GM18519 (cell line): ENCODE results near the gene WRAP73.

Experiments
- ATAC-seq: cut with Tn5 transposase; IDR thresholded peaks from one replicate; pipeline ENCODE4 v1.9.1; 2021; ENCODE audit warnings: mild to moderate bottlenecking, moderate library complexity; ENCODE audit not compliant: unreplicated experiment, low FRiP score

WRAP73 gene

DNA sequence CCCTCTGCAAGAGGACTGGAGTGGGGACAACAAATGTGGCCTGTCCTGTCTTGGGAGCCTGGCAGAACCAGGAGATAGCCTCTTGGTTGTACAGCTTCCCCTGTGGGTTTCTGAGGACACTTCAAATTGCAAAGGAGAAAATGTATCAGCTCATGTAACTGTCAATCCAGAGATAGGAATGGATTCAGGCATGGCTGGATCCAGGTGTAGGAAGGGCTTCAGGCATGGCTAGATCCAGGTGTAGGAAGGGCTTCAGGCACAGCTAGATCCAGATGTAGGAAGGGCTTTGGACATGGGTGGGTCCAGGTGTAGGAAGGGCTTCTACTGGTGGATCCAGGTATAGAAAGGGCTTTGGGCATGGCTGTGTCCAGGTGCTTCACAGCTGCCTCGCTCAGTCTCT lies 33.3 kb upstream of the WRAP73 start:
- ATAC-seq = no peak

DNA sequence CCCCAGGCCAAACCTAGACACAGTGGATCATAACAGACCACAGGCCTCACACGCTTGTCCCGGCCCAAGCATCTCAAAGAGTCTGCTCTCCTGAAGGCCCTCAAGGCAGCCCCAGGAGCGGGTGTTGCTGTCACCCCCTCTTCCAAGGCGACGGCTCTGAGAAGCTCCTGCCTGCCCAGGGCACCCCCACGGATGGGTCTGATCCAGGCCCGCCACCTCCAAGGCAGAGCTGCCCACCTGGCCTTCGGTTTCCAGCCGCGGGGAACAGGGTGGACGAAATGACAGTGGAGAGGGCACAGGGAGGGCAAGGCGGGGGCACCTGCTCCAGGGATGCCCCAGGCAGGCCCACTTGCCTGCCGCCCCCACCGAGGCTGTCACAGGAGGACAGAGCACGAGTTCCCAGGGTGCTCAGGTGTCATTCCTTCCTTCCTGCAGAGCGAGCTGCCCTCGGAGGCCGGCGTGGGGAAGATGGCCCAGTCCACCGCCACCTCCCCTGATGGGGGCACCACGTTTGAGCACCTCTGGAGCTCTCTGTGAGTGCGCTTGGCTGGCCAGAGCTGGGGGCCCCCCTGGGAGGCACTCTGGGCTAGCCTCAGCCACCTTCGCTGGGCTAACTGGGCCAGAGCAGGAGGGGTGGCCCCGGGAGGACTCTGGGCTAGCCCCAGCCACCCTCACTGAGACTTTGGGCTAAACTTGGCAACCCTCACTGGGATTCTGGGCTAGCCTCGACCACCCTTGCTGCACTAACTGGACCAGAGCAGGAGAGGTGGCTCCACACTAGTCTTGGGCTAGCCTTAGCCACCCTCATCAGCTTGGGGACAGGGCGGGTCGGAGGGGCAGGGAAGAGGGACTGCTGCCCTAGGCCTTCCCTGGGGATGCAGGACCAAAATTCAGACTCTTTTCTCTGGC lies 32.2 kb upstream of the WRAP73 start:
- no peak for ATAC-seq

DNA sequence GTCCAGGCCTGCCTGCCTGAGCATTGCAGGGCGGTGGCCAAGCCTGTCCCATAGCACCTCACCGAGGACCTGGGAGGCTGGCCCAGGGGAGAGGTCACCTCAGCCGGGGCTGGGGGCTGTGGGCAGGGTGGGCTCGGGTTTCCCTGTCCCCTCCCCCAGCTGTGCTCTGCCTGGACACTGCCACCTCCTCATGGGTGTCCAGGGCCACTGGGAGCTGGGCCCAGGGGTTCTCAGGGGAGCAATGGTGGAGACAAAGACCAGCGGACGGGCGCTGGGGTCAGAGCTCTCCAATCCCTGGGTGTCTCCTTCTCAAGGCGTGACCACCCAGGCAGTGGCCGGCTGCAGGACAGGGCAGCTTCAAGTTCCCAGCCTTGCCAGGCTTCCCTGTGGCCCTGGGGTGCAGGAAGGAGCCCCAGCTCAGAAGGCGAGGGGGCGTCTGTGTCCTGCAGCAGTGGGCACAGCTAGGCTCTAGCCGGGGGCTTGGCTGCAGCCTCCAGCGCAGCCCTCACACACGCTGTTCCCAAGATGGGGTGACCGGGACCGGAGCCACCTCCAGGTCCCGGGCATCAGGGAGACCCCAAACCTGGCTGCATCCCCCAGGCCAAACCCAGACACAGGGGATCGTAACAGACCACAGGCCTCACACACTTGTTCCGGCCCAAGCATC lies 31.5 kb upstream of the WRAP73 start:
- ATAC-seq = no peak

DNA sequence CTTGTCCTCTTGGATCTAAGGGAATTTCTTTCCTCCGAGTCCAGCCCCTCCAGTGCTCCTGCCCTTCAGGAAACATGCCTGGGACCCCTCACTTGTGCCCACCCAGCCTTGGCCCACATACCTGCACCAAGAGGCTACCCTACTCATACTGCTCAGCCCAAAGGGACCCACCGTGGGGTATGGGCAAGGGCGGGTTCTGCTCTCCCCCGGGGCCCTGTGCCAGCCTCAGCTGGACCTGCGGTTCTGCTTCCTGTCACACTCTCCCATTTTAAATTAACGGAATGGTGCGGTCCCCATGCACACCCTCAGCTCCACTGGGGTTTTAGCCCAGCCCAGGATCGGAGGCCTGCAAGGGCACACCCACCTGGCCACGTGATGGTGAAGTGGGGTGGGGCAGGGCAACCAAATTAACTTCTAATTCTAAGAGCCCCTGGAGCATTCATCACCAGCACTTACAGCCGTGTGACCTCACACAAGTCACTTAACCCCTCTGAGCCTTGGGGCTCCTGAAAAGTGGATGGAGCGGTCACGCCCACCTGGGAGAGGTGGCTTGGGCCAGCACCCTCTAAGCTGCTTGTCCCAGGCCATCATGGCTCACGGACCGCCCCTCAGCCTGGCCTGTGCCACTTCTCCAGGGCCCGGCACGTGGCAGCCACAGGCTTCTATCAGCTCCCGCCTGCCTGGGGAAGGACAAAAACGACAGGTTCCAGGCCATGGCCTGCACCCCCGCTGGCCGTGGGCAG lies 30.8 kb upstream of the WRAP73 start:
- no peak for ATAC-seq

DNA sequence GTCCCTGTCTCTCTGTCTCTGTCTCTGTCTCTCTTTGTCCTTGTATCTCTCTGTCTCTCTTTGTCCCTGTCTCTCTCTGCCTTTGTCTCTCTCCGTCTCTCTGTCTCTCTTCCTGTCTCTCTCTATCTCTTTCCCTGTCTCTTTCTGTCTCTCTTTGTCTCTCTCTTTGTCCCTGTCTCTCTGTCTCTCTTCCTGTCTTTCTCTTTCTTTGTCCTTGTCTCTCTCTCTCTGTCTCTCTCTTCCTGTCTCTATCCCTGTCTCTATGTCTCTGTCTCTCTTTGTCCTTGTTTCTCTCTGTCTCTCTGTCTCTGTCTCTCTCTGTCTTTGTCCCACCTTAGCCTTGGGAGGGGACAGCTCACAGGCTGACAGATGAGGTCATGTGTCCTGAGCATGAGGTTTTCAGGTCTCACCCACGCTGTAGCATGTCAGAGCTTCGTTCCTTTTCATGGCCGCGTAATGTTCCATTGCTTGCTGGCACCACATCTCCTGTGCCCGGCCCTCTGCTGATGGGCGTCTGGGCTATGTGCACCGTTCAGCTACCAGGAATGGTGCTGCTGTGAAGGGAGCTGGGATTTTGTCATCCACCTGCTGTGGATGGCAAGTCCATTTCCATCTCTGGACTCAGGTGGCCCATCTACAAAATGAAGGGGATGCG lies 30.0 kb upstream of the WRAP73 start:
- ATAC-seq = no peak

DNA sequence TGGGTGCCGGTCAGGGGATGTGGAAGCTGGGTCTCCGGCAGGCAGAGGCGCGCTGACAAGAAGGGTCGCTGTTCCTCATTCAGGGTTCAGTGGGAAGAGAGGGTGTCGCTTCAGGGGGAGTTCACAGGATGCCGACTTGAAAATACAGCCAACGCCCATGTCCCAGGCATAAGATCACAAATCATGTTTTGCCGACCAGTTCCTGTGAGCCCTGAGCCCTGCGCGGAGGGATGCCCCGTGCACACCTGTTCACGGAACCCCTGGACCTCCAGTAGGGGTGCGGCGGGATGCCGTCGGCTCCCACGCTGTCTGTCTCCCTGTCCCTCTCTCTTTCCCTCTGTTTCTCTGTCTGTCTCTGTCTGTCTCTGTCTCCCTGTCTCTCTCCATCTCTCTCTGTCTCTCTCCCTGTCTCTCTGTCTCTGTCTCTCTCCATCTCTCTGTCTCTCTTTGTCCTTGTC lies 29.2 kb upstream of the WRAP73 start:
- ATAC-seq = no peak

DNA sequence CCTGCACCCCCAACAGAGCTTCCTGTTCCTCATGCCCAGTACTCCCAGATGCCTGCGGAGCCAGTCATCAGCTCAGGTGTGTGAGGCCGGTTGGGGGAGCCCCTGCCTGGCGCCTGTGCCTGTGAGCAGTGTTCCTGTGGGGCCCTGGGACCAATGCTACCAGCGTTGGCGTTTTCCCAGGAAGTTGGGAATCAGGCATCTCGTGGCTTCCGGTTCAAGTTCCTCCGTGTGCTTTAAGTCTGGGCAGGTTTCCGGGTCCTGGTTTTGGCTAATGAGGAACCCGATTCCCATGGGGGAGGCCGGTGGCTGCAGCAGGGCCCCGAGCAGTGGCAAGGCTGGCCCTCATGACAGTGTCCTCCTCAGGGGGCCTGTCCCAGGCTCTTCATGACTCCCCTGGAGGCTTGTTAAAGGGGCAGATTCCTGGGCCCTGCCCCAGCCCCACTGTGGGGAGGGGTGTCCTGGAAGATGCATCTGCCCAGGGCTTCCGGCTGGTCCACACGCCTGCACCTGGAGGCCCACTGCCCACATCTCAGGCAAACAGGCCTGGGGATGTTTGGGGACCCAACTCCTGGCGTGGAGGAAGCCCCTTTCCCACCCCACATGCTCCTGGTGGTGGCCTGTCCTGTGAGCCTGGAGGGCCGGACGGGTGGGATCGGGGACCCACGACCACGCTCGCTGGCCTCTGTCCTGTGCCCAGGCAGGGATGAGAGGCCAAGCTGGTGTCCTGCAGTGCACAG lies 28.6 kb upstream of the WRAP73 start:
- no peak for ATAC-seq

DNA sequence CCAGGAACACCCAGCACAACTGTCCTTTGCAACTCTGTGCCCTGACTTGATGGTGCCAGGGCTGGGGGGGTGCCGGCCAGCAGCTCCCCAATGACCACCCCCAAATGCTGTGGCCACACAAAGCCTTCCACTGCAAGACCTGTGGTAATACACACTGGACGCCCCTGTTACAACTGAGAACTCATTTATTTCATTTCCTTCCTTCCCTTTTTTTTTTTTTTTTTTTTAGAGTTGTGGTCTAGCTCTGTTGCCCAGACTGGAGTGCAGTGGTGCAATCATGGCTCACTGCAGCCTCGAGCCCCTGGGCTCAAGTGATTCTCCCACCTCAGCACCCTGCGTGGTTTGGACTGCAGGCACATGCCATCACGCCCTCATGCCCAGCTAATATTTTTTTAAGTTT lies 27.6 kb upstream of the WRAP73 start:
- no peak for ATAC-seq

DNA sequence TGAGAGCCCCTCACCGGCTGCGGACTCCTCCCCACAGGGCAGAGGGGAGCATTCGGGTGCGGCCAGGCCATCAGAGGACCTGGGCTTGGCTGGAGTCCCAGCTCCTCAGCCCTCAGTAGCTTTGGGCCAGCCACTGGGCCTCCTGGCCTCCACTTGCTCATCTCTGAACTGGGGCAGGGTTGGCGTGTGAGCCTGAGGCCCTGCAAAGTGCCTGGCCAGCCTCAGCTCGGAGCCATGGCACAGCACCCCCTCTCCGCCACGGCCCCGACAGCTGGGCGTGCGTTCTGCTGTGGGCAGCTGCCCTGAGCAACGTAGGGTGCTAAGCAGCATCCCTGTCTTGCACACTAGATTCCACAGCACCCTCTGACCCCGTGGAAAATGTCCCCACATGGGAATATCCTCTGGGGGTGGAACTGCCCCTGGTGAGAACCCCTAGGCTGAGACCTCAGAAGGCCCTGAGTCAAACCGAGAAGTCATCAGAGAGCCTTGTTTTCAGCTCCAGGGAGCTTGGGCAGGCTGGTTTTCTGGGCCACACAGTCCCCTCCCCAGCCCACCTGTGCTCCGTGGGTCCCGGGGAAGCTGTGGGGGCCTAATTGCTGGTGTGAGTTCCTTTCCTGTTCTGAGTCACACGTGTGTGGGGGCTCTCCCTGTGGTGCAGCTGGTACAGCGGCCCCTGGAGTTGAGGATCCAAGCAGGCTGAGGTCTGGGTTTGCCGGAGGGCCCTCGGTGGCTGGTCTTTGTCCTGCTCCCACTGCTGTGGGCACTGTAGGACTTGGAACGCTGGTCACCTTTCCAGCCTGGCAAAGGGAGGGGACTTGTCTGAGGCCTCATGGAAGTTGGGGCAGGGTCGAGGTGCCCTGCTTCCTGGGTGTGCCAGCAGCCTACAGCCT lies 26.9 kb upstream of the WRAP73 start:
- ATAC-seq = peak; percentile 43

DNA sequence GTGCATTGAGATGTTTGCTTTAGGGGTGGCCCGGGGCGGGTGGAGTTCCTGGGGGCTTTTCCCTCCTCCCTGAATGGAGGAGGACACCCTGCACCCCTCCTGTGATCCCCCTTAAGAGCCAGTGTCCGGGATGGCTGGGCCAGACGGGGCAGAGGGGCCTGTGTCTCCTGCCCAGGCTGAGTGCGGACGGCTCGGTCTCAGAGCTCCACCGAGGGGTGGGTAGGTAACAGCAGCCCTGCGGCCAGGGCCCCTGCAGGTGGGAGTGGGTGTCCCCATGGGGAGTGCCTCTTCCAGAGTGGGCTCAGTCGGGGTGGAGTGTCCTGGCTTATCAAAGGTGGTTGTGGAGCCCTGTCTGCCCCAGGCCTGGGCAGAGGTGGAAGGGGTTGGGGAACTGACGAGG lies 25.5 kb upstream of the WRAP73 start:
- ATAC-seq = no peak

DNA sequence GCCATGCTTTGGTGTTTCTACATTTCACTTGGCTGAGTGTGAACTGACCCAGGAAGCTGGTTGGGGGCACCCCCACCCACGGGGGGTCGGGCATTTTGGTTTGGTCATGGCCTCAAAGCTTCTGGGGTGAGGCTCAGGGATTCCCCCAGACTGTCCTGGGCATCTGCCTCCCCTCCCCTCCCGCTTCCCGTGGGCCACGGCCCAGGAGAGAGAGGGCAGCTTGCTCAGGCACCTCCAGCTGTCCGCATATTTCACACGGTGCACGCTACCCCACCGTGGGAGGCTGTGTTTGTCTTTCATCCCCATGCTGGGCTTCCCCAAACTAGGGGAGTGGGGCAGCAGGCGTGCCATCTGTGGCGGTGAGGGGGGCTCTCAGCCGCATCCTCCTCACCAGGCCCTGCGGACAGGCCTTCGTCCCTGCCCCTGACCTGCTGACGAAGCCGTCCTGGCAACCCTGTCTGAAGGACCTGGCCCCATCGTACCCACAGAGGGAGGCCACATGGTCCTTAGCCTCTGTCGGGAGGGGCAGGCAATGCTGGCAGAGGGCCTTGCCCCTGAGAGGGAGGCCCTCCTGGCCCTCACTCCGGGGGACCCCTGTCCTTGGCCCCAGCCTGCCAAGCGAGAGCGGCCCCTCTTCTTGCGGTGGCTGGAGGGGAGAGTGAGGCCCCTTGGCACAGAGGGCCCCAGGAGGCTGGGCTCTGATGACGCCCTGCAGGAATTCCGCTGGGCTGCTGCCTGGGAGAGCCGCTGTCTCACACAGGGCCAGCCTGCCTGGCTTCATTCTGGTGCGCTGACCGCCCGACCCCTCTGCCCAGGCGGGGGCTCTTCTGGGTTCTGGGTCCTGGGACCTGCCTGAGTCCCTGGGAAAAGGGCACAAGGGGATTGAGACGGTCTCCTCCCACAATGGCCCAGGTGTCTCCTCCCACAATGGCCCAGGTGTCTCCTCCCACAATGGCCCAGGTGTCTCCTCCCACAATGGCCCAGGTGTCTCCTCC lies 24.5 kb upstream of the WRAP73 start:
- no peak for ATAC-seq

DNA sequence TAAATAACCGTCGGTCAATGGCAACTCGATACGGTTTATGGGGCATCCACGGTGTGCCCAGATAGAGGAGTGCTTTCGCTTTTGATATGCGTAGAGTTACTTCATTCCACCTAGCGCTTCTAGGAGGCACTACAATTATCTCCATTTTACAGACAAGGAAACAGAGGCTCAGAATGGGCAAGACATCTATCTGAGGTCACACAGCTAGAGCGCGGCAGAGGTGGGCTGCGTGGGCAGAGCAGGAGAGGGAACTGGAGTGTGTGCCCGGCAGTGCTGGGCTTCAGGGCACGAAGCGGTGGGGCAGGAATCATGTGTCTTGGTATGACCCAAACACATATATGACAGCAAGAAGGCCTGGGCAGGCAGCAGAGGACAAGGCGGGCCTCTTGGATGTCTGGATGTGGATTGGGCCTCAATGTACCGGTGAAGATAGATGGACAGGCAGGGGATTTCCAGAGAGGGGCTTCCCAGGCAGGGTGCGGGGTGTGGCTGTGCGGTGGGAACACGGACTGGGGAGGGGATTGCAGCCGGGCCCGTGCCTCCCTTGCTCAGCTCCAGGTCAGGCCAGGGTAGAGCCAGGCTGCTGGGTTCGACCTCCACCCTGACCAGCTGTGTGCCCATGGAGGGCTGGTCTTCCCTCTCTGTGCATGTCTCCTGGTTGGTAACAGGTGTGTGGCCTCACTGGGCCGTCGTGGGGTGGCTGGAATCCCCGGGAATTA lies 23.6 kb upstream of the WRAP73 start:
- no peak for ATAC-seq

DNA sequence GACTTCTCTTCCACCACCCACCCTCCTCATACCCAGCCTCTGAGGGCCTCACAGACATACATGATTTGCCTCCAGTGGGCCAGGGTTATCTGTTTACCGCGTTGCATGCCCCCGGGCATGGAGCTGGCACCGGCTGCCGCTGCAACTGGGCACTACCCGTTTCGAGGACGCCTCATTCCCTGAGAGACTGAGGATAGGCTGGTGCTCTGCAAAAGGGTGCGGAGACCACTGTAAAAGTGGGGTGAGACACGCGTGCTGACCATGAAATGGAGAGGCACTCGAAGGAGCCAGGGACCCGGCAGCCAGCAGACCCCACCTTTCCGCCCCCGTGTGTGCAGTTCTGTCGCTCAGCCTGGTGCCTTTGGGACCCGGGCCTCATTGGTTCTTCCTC lies 23.1 kb upstream of the WRAP73 start:
- no peak for ATAC-seq

DNA sequence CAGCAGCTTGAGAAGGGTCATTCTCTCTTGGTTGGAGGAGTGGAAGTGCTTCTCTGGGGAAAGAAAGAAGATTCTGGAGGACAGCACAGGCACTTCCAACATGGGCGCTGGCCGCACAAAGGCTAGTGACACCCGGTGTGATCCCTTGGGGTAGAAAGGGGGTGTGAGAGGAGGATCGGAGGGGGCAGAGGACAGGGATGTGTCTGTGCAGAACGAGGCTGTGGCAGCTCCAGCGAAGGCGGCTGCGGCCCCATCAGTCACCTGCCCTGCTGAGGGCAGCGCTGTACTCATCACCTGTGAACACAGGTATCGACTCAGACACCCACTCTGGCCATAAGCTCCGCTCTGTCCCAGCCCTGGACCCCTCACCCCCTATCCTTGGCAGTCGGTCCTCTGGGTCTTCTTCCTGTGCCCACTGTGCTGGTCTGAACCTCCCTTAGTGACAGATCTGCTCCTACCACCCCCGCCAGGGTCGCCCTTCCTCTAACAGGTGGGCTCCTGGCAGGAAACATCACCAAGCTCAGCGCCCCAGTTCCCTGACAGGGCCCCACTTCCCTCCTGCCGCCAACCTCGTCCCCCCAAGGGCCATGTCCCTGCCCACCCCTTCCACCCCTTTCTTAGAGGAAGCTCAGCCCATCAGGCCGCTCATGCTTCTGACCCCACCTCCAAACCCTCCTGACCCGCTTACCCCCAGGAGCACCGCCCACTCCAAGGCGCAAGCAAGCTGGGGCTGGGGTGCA lies 22.5 kb upstream of the WRAP73 start:
- no peak for ATAC-seq

DNA sequence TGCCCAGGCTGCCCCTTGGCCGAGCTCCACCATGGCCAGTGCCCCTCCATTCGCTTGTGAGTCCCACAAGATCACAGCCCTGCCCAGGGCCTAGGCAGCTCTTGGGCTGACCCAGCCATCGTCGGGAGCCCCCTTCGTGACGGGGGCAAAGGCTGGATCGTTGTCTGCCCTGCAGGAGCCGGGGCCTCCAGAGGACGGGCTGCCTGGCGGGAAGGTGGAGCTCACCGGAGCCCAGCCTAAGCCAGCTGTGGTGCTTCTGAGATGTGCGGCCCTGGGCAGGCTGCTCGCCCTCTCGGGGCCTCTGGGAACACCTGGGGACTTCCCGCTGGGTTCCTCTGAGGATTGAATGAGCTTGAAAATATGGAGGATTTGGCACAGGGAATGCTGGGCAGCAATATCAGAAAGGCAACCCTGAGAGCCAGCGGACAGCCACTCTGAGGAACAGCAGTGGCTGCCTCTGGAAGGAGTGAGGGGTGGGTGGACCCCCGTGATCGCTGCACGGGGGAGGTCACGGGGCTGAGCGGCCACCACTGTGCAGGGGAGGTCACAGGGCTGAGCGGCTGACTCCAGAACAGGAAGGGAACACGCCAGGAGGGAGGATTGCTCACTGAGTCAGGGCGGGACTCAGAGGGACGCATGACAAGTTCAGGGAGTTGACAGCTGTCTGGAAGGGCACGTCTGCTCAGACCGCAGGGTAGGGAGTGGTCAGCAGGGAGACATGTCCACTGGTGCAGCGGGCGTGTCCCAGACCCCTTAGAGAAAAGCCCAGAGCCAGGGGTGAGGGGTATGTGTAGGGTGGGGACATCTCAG lies 21.7 kb upstream of the WRAP73 start:
- ATAC-seq = no peak

DNA sequence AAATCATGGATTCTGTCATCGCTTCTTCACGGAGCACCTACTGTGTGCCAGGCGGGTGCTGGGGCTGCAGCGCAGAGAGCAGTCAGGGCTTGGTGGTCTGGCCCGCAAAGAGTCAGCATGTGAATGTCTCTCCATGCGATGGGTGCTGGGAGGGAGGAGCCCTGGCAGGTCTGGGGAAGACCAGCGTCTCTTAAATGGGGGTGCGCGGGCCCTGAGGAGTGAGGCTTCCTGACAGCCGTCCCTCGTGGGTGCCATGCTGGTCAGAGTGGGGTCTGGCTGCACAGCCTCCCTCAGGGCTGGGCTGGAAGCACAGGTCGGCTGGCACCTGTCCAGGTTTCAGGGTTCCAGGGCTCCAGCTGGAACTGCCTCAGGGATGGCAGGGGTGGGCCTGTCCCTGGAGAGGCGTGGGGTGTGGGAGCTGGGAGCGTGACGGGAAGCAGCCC lies 20.9 kb upstream of the WRAP73 start:
- ATAC-seq = no peak
